Measurements from ENCODE around the gene GTF2F2. TPM values are rescaled to one million over a fixed set of nuclear protein-coding genes. Genes with fewer than 3 reads are reported as not detected.

Gene GTF2F2
- total RNA-seq, 4 donors from 2014 or later = 11.5 to 16.9 (median 13.3) TPM

DNA sequence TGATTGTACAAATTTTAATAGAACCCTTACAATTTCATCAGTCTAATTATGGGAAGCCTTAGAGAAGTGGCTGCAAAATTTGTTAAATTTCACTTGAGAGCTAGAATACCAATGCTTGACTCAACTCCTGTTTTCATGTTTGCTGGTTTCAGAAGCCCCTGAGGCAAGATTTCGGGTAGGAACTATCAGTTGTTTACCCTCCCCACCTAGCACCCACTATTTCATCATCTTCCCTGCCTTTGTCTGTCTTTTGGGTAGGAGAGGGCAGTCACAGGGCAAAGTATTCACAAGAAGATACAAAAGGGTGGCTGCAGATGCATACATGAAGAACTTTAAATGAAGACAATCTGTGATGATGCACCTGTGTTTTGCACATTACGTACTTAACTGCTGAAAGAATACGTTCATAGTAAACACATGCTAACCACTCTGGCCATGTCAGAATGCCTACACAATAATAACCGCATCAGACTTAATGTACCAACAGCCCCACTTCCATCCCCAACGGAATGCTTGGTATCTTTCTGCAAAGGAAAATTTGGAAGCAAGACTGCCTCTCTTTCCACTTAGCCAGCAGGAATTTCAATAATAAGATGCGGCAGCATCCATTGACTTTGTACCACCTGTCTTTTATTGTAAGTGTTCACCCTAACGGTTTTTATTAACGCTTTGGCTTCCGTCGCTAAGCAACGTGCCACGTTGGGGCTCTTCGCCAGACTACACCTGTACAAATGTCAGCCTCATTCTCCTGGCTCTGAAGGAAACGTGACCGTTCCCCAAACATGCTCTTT, 190.2 kb downstream of the GTF2F2 start:
- peak overlapping the region; percentile 39 to 56 (median 44) for H3K4me3 ChIP-seq
- TF ChIP-seq, protein P1, sequence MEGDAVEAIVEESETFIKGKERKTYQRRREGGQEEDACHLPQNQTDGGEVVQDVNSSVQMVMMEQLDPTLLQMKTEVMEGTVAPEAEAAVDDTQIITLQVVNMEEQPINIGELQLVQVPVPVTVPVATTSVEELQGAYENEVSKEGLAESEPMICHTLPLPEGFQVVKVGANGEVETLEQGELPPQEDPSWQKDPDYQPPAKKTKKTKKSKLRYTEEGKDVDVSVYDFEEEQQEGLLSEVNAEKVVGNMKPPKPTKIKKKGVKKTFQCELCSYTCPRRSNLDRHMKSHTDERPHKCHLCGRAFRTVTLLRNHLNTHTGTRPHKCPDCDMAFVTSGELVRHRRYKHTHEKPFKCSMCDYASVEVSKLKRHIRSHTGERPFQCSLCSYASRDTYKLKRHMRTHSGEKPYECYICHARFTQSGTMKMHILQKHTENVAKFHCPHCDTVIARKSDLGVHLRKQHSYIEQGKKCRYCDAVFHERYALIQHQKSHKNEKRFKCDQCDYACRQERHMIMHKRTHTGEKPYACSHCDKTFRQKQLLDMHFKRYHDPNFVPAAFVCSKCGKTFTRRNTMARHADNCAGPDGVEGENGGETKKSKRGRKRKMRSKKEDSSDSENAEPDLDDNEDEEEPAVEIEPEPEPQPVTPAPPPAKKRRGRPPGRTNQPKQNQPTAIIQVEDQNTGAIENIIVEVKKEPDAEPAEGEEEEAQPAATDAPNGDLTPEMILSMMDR (IDR thresholded peaks at IDR 0.05 in 4 of 5, conservative IDR thresholded peaks at IDR 0.05 in 1 of 5) = no peak
- no peak for TF ChIP-seq POLR2A (IDR thresholded peaks at IDR 0.05)
- peaks cover 4 to 10% of the 10 kb centered on the region in 2 donors for H3K4me1 ChIP-seq
- H3K36me3 ChIP-seq = no peaks in the 10 kb centered on the region
- H3K27me3 ChIP-seq = no peaks in the 10 kb centered on the region
- ATAC-seq = no peak
- in situ Hi-C loops (cut with MboI; ENCODE audit: low sequenced_read_pairs in 4 of 4) (loop anchor here in 2 of 4 donors (25.0 kb wide), 1 partner anchor 1398 kb away; no protein-coding TSS in a partner anchor), intact Hi-C loops (cut with DNase I; ENCODE audit: low total_unique reads) (no loop called here)
- H3K27ac ChIP-seq = no peak overlapping the region
- no peaks in the 10 kb centered on the region for H3K9me3 ChIP-seq
- no peak for DNase-seq

DNA sequence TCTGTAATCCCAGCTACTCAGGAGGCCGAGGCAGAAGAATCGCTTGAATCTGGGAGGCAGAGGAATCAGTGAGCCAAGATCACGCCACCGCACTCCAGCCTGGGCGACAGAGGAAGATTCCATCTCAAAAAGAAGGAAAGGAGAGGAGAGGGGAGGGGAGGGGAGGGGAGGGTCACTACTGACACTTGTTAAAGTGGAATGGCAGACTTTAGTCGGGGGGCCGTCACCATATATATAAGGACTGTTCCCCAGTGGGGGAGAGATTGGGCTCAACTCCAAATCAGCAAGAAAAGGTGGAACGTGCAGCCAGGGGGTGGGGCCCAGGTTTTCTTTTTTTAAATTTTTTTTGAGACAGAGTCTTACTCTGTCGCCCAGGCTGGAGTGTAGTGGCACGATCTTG, 194.5 kb downstream of the GTF2F2 start:
- DNase-seq (no peak), ATAC-seq (no peak)
- Histone ChIP-seq H3K9me3 (no peaks in the 10 kb centered on the region), H3K4me3 (no peak overlapping the region), H3K4me1 (peaks cover 4 to 10% of the 10 kb centered on the region in 2 donors), H3K36me3 (no peaks in the 10 kb centered on the region), H3K27ac (no peak overlapping the region), H3K27me3 (no peaks in the 10 kb centered on the region)
- in situ Hi-C loops (cut with MboI; ENCODE audit: low sequenced_read_pairs in 4 of 4) (loop anchor here in 2 of 4 donors (25.0 kb wide), 1 partner anchor 1403 kb away; no protein-coding TSS in a partner anchor), intact Hi-C loops (cut with DNase I; ENCODE audit: low total_unique reads) (no loop called here)
- TF ChIP-seq POLR2A (IDR thresholded peaks at IDR 0.05) = no peak
- TF ChIP-seq, protein P1 (IDR thresholded peaks at IDR 0.05 in 4 of 5, conservative IDR thresholded peaks at IDR 0.05 in 1 of 5) = no peak

DNA sequence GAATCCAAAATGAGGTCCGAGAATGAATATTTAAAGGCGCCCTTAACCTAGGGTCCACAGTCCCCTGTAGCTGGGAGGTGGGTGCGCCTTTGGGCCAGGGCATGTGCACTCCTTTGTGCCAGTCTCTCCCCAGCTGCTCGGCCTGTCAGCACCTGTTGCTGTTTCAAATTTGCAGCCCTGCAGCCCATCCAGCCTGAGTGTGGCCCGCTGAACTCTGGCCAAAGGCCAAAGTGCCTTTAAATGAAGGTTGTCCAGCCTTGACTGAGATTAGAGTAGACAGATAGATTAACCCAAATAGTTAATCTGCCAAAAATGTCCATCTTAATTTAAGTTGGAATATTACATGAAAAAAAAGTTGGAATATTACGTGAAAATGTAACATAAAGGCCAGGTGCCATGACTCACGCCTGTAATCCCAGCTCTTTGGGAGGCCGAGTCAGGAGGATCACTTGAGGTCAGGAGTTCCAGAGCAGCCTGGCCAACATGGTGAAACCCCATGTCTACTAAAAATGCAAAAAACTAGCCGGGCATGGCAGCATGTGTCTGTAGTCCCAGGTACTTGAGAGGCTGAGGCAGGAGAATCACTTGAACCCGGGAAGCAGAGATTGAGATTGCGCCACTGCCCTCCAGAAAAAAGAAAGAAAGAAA, 195.3 kb downstream of the GTF2F2 start:
- in situ Hi-C loops (cut with MboI; ENCODE audit: low sequenced_read_pairs in 4 of 4) = loop anchor here in 2 of 4 donors (25.0 kb wide), 1 partner anchor 1403 kb away; no protein-coding TSS in a partner anchor
- intact Hi-C loops (cut with DNase I; ENCODE audit: low total_unique reads) = no loop called here
- Histone ChIP-seq H3K4me3 (no peak overlapping the region), H3K4me1 (peaks cover 3 to 10% of the 10 kb centered on the region in 2 donors), H3K27ac (no peak overlapping the region), H3K27me3 (no peaks in the 10 kb centered on the region), H3K9me3 (no peaks in the 10 kb centered on the region), H3K36me3 (no peaks in the 10 kb centered on the region)
- TF ChIP-seq, protein P1 (IDR thresholded peaks at IDR 0.05 in 4 of 5, conservative IDR thresholded peaks at IDR 0.05 in 1 of 5) = no peak
- TF ChIP-seq POLR2A (IDR thresholded peaks at IDR 0.05) = no peak
- DNase-seq (no peak), ATAC-seq (no peak)

DNA sequence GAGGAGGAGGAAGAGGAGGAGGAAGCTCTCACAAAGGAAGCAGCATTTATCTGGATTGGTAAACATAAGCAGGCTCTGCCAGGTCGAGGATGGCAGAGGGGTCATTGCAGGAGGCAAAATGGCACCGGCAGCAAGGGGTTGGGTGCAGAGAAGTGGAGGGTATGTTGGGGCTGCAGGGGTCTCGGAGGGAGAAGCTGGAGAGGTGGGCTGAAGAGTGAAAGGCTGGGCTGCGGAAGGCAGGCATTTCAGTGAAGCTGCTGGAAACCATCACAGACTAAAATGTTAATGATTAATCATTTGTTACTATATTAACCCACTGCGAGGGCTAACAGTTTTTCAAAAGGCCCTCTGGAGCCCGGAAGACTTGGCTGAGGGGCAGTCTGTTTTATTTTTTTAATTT, 196.0 kb downstream of the GTF2F2 start:
- intact Hi-C loops (cut with DNase I; ENCODE audit: low total_unique reads) = no loop called here
- DNase-seq (no peak), ATAC-seq (no peak)
- no peak for TF ChIP-seq POLR2A (IDR thresholded peaks at IDR 0.05)
- TF ChIP-seq, protein P1 (IDR thresholded peaks at IDR 0.05 in 4 of 5, conservative IDR thresholded peaks at IDR 0.05 in 1 of 5) = no peak
- H3K36me3 ChIP-seq = no peaks in the 10 kb centered on the region
- no peak overlapping the region for H3K27ac ChIP-seq
- peaks cover 0 to 12% of the 10 kb centered on the region in 2 donors for H3K4me1 ChIP-seq
- no peak overlapping the region for H3K4me3 ChIP-seq
- H3K27me3 ChIP-seq = no peaks in the 10 kb centered on the region
- in situ Hi-C loops (cut with MboI; ENCODE audit: low sequenced_read_pairs in 4 of 4) = loop anchor here in 2 of 4 donors (25.0 kb wide), 1 partner anchor 1404 kb away; no protein-coding TSS in a partner anchor
- no peaks in the 10 kb centered on the region for H3K9me3 ChIP-seq
